K562 (cell line): ENCODE data around the gene WHAMM. TPM values are rescaled to one million over a fixed set of nuclear protein-coding genes. Genes with fewer than 3 reads are reported as not detected.

ENCODE experiments used
- ATF1 ChIP-seq, 2 experiments: fragments of 450-650 bp in 1 of 2; IDR thresholded peaks; 2 replicates each; pipeline ENCODE4 v1.6.1; 2016; ENCODE audit warnings: missing compliant biosample characterization in 1 of 2, missing genetic modification characterization in 1 of 2
- CCNT2 ChIP-seq: IDR thresholded peaks from 2 replicates; pipeline ENCODE4 v1.6.1; 2011; ENCODE audit warnings: borderline replicate concordance, low read depth, mild to moderate bottlenecking, moderate library complexity, mixed read lengths, low read length; ENCODE audit not compliant: insufficient read length; ENCODE audit errors: extremely low read depth
- CREM ChIP-seq: IDR thresholded peaks from 2 replicates; pipeline ENCODE4 v1.6.1; 2014; ENCODE audit warnings: antibody characterized with exemption, low read depth
- PML ChIP-seq: IDR thresholded peaks from 2 replicates; pipeline ENCODE4 v1.6.1; 2012; ENCODE audit warnings: low read length, inconsistent platforms
- PRMT5 ChIP-seq: sonication (generic); formaldehyde crosslinking; IDR thresholded peaks from 2 replicates; pipeline ENCODE4 v1.5.0; 2020; ENCODE audit warnings: missing genetic modification reagents
- SMC3 ChIP-seq: conservative IDR thresholded peaks from 2 replicates; pipeline ENCODE4 v1.6.1; 2011; ENCODE audit warnings: low read depth, low read length, improper control_type of control experiment; ENCODE audit not compliant: insufficient read depth
- SUPT5H ChIP-seq: fragments of 450-650 bp; IDR thresholded peaks from 2 replicates; pipeline ENCODE4 v1.6.1; 2016
- TCF7L2 ChIP-seq: fragments of 150-350 bp; IDR thresholded peaks from 2 replicates; pipeline ENCODE4 v1.6.1; 2016; ENCODE audit warnings: low read depth, mild to moderate bottlenecking, low read length, moderate library complexity
- ZFP30 ChIP-seq: fragments of 250-450 bp; sonication (Bioruptor Pico); IDR thresholded peaks from 2 replicates; pipeline ENCODE4 v1.8.0; 2022; ENCODE audit warnings: moderate library complexity, mild to moderate bottlenecking, inconsistent platforms, borderline replicate concordance
- ZNF133 ChIP-seq: fragments of 250-450 bp; sonication (Bioruptor Pico); IDR thresholded peaks from 2 replicates; pipeline ENCODE4 v1.4.0; 2020; ENCODE audit warnings: mild to moderate bottlenecking
- ZNF75A ChIP-seq: fragments of 450-650 bp; formaldehyde crosslinking; IDR thresholded peaks from 2 replicates; pipeline ENCODE4 v1.4.0; 2020; ENCODE audit warnings: mild to moderate bottlenecking
- polyA plus RNA-seq, 8 experiments: library from polyadenylated mRNA; depleted of rRNA in 4 of 8; stranded (reverse) in 5 of 8; unstranded in 3 of 8; fragments of >200 nt; fragmentation: Nextera tagmentation in 2 of 8; fragmentation: Illumina TruSeq in 1 of 8; extraction: Ambion mirVana in 2 of 8; extraction: Trizol in 1 of 8; gene quantifications; 2 replicates each; pipeline versions ENCODE4 v1.2.1 to v1.2.3, GENCODE V29; 2011 to 2014; ENCODE audit warnings: inconsistent platforms in 1 of 8, missing spikeins in 1 of 8
- total RNA-seq, 7 experiments: library from RNA; depleted of rRNA in 6 of 7; stranded (reverse); fragments of >200 nt in 6 of 7; fragmentation: Illumina TruSeq in 2 of 7; extraction: Trizol in 2 of 7; gene quantifications; 2 replicates each; pipeline versions ENCODE4 v1.2.1 to v1.2.3, GENCODE V29; 2011 to 2021; ENCODE audit warnings: low replicate concordance in 1 of 7
- TF ChIP-seq, protein P1 (sequence below): sonication (generic); formaldehyde crosslinking; IDR thresholded peaks from 2 replicates; pipeline ENCODE4 v1.5.0; 2020; ENCODE audit warnings: missing genetic modification reagents
- TF ChIP-seq, protein P2 (sequence below): fragments of 200-800 bp; sonication (Bioruptor generic); IDR thresholded peaks from 2 replicates; pipeline ENCODE4 v1.6.1; 2017; ENCODE audit warnings: missing genetic modification characterization, missing compliant biosample characterization
- TF ChIP-seq, protein P3 (sequence below): sonication (generic); formaldehyde crosslinking; IDR thresholded peaks from 2 replicates; pipeline ENCODE4 v1.8.0; 2022; ENCODE audit warnings: mild to moderate bottlenecking, missing genetic modification reagents, borderline replicate concordance
- TF ChIP-seq, protein P4 (sequence below), 2 experiments: fragments of 450-650 bp in 1 of 2; IDR thresholded peaks; 2 replicates each; pipeline ENCODE4 v1.6.1; 2011 to 2017; ENCODE audit warnings: low read depth in 2 of 2, antibody characterized with exemption in 1 of 2, borderline replicate concordance in 1 of 2, low read length in 1 of 2, mild to moderate bottlenecking in 1 of 2, mixed read lengths in 1 of 2; ENCODE audit not compliant: control insufficient read depth in 1 of 2
- TF ChIP-seq, protein P5 (sequence below), 2 experiments: fragments of 200-800 bp in 1 of 2; sonication (Bioruptor generic) in 1 of 2; sonication (generic) in 1 of 2; formaldehyde crosslinking in 1 of 2; IDR thresholded peaks in 1 of 2; conservative IDR thresholded peaks in 1 of 2; 2 replicates each; pipeline versions ENCODE4 v1.5.0 to v1.6.1; 2016 to 2020; ENCODE audit warnings: missing compliant biosample characterization in 1 of 2, missing genetic modification characterization in 1 of 2, missing genetic modification reagents in 1 of 2

The WHAMM gene
- total and polyA plus RNA-seq, 9 of the 15 experiments (the other 6 are each of a cell fraction or from before 2014, with no cell fraction given): 2.0 to 4.8 (median 3.6) TPM

DNA sequence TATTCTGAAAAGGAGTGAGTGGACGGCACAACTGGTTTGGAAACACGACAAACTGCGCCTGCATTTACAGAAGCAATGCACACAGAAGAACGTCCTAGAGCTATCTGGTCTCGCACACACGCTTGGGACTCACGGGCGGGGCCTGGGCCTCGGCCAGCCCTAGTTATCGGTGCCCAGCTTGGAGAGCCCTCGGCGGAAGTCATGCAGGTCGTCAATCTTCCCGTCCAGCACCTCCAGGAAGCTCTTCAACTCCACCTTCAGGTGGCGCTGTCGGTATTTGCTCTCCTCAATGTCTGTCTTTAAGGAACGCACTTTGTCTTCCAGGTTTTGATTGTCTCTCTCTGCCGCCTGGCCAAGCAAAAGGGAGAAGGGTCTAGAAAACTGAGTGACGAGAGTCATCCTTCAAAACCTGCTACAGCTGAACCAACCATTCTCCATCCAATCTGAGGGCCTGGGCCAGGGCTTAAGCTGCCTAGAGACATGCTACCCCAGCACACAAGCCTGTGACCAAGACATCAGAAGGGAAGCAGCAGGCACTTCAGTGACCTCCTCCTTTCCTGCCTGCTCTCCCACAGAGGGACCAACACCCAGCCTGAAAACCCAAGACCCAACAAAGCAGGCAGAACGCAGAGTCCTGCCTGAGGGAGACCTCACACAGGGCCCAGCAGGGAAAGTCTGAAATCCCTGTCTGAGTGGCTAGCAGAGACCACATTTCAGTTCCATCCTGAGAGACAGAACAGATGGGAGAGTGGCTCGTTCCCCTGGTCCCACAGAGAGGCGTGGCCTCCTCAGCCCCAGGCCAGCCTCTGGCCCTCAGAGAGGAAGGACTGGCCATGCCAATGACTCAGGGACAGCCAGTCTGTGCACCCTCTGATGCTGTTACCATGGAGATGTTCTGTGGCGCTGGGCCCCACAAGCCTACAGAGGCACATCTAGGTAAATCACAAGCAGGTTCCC lies 40.4 kb downstream of the WHAMM start (continued):
- no peak for TF ChIP-seq TCF7L2
- no peak for TF ChIP-seq ZFP30 (CRISPR knock-in tag)
- no peak for TF ChIP-seq SUPT5H
- TF ChIP-seq, protein P1, sequence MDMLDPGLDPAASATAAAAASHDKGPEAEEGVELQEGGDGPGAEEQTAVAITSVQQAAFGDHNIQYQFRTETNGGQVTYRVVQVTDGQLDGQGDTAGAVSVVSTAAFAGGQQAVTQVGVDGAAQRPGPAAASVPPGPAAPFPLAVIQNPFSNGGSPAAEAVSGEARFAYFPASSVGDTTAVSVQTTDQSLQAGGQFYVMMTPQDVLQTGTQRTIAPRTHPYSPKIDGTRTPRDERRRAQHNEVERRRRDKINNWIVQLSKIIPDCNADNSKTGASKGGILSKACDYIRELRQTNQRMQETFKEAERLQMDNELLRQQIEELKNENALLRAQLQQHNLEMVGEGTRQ (CRISPR knock-in tag): no peak
- TF ChIP-seq ATF1 (CRISPR knock-in tag; IDR thresholded peaks at IDR 0.05): no peak
- peak; percentile 59; the same call in 1 of the 2 replicates for TF ChIP-seq ATF1 (tag; IDR thresholded peaks at IDR 0.05)
- peak; percentile 76 for TF ChIP-seq CREM
- peak; percentile 89 for TF ChIP-seq PML
- TF ChIP-seq, protein P2, sequence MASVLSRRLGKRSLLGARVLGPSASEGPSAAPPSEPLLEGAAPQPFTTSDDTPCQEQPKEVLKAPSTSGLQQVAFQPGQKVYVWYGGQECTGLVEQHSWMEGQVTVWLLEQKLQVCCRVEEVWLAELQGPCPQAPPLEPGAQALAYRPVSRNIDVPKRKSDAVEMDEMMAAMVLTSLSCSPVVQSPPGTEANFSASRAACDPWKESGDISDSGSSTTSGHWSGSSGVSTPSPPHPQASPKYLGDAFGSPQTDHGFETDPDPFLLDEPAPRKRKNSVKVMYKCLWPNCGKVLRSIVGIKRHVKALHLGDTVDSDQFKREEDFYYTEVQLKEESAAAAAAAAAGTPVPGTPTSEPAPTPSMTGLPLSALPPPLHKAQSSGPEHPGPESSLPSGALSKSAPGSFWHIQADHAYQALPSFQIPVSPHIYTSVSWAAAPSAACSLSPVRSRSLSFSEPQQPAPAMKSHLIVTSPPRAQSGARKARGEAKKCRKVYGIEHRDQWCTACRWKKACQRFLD (CRISPR knock-in tag): peak; percentile 79; the same call in 1 of the 2 replicates
- TF ChIP-seq ZNF133 (CRISPR knock-in tag): no peak
- TF ChIP-seq, protein P3, sequence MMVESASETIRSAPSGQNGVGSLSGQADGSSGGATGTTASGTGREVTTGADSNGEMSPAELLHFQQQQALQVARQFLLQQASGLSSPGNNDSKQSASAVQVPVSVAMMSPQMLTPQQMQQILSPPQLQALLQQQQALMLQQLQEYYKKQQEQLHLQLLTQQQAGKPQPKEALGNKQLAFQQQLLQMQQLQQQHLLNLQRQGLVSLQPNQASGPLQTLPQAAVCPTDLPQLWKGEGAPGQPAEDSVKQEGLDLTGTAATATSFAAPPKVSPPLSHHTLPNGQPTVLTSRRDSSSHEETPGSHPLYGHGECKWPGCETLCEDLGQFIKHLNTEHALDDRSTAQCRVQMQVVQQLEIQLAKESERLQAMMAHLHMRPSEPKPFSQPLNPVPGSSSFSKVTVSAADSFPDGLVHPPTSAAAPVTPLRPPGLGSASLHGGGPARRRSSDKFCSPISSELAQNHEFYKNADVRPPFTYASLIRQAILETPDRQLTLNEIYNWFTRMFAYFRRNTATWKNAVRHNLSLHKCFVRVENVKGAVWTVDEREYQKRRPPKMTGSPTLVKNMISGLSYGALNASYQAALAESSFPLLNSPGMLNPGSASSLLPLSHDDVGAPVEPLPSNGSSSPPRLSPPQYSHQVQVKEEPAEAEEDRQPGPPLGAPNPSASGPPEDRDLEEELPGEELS: 0 out of 2 replicates have a peak, but pooled peaks have one; percentile 49
- TF ChIP-seq CCNT2: peak; percentile 96
- TF ChIP-seq SMC3: peak; percentile 79
- TF ChIP-seq PRMT5: no peak
- TF ChIP-seq ZNF75A: no peak
- TF ChIP-seq, protein P4, sequence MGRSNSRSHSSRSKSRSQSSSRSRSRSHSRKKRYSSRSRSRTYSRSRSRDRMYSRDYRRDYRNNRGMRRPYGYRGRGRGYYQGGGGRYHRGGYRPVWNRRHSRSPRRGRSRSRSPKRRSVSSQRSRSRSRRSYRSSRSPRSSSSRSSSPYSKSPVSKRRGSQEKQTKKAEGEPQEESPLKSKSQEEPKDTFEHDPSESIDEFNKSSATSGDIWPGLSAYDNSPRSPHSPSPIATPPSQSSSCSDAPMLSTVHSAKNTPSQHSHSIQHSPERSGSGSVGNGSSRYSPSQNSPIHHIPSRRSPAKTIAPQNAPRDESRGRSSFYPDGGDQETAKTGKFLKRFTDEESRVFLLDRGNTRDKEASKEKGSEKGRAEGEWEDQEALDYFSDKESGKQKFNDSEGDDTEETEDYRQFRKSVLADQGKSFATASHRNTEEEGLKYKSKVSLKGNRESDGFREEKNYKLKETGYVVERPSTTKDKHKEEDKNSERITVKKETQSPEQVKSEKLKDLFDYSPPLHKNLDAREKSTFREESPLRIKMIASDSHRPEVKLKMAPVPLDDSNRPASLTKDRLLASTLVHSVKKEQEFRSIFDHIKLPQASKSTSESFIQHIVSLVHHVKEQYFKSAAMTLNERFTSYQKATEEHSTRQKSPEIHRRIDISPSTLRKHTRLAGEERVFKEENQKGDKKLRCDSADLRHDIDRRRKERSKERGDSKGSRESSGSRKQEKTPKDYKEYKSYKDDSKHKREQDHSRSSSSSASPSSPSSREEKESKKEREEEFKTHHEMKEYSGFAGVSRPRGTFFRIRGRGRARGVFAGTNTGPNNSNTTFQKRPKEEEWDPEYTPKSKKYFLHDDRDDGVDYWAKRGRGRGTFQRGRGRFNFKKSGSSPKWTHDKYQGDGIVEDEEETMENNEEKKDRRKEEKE (IDR thresholded peaks at IDR 0.05; ENCODE audit: borderline replicate concordance in 1 of 2, control insufficient read depth in 1 of 2, low read depth in 2 of 2, low read length in 1 of 2): 0 out of 4 replicates have a peak, but pooled peaks of 1 of the 2 experiments have one; percentile 64
- TF ChIP-seq, protein P5, sequence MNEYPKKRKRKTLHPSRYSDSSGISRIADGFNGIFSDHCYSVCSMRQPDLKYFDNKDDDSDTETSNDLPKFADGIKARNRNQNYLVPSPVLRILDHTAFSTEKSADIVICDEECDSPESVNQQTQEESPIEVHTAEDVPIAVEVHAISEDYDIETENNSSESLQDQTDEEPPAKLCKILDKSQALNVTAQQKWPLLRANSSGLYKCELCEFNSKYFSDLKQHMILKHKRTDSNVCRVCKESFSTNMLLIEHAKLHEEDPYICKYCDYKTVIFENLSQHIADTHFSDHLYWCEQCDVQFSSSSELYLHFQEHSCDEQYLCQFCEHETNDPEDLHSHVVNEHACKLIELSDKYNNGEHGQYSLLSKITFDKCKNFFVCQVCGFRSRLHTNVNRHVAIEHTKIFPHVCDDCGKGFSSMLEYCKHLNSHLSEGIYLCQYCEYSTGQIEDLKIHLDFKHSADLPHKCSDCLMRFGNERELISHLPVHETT (CRISPR knock-in tag; conservative IDR thresholded peaks at IDR 0.05 in 1 of 2, IDR thresholded peaks at IDR 0.05 in 1 of 2): 0 out of 4 replicates have a peak, but pooled peaks of 1 of the 2 experiments have one; percentile 47
